Breast epithelium (tissue), 3 donors: Measurements from ENCODE around the gene HEXD.

Experiments used
- CTCF ChIP-seq, 3 donors: fragments of 450-650 bp; IDR thresholded peaks; one replicate each; pipeline ENCODE4 v1.5.1; 2016 to 2017; ENCODE audit warnings: antibody characterized with exemption in 3 of 3, mild to moderate bottlenecking in 3 of 3, moderate library complexity in 3 of 3
- POLR2A ChIP-seq: fragments of 450-650 bp; IDR thresholded peaks from one replicate; pipeline ENCODE4 v1.6.1; 2016; ENCODE audit warnings: antibody characterized with exemption, mild to moderate bottlenecking, moderate library complexity
- POLR2AphosphoS5 ChIP-seq, 3 donors: sonication (generic); formaldehyde crosslinking; IDR thresholded peaks; one replicate each; pipeline ENCODE4 v1.6.1; 2017; ENCODE audit warnings: antibody characterized with exemption in 3 of 3

- TF ChIP-seq CTCF (IDR thresholded peaks at IDR 0.05) (peak in 2 of 3 donors; percentile 49 to 52), POLR2AphosphoS5 (IDR thresholded peaks at IDR 0.05) (peak in 1 of 3 donors; percentile 62), POLR2A (no peak)
These were observed 33.2 kb upstream of the HEXD start for GRCh38 chr17:82384730-82385481.
